Suprapubic skin (tissue), 4 donors: ENCODE measurements around the gene WHRN. TPM values are rescaled to one million over a fixed set of nuclear protein-coding genes. Genes with fewer than 3 reads are reported as not detected.

Experiments
- DNase-seq, 2 donors: peaks; one replicate each; pipeline ENCODE4 v3.0.0-alpha.2; 2019; ENCODE audit warnings: low spot score in 2 of 2
- H3K27ac ChIP-seq: fragments of 200-600 bp; sonication (generic); one replicate; pipeline ENCODE4 v1.5.1; 2019
- H3K27me3 ChIP-seq: fragments of 200-600 bp; sonication (generic); one replicate; pipeline ENCODE4 v1.5.1; 2019
- H3K36me3 ChIP-seq: fragments of 200-600 bp; sonication (generic); one replicate; pipeline ENCODE4 v1.5.1; 2019
- H3K4me1 ChIP-seq: fragments of 200-600 bp; sonication (generic); one replicate; pipeline ENCODE4 v1.5.1; 2019
- H3K4me3 ChIP-seq: fragments of 200-600 bp; sonication (generic); one replicate; pipeline ENCODE4 v1.5.1; 2019; ENCODE audit warnings: mild to moderate bottlenecking
- H3K9me3 ChIP-seq: fragments of 200-600 bp; sonication (generic); one replicate; pipeline ENCODE4 v1.5.1; 2019
- CTCF ChIP-seq, 2 donors: fragments of 200-600 bp in 1 of 2; fragments of 450-650 bp in 1 of 2; sonication (generic) in 1 of 2; IDR thresholded peaks; one replicate each; pipeline ENCODE4 v1.5.1; 2016 to 2019; ENCODE audit warnings: antibody characterized with exemption in 2 of 2, mild to moderate bottlenecking in 1 of 2, moderate library complexity in 1 of 2
- EP300 ChIP-seq: sonication (generic); formaldehyde crosslinking; IDR thresholded peaks from one replicate; pipeline ENCODE4 v1.6.1; 2017; ENCODE audit warnings: antibody characterized with exemption
- POLR2A ChIP-seq, 2 donors: fragments of 450-650 bp; IDR thresholded peaks; one replicate each; pipeline ENCODE4 v1.6.1; 2017; ENCODE audit warnings: antibody characterized with exemption in 2 of 2, mild to moderate bottlenecking in 2 of 2, moderate library complexity in 2 of 2
- POLR2AphosphoS5 ChIP-seq, 3 donors: sonication (generic); formaldehyde crosslinking; IDR thresholded peaks; one replicate each; pipeline ENCODE4 v1.6.1; 2017; ENCODE audit warnings: antibody characterized with exemption in 3 of 3
- WGBS: methylation state at CpG from one replicate; pipeline ENCODE4 v1.1.5; 2018; 5-methylcytosine and 5-hydroxymethylcytosine counted together
- total RNA-seq, 4 donors: library from RNA; depleted of rRNA; stranded (reverse); fragments of >200 nt; gene quantifications; one replicate each; pipeline ENCODE4 v1.1.0, GENCODE V29; 2016

Gene WHRN
- total RNA-seq, 4 donors from 2014 or later, result 7.7 to 25.9 (median 14.8) TPM

DNA sequence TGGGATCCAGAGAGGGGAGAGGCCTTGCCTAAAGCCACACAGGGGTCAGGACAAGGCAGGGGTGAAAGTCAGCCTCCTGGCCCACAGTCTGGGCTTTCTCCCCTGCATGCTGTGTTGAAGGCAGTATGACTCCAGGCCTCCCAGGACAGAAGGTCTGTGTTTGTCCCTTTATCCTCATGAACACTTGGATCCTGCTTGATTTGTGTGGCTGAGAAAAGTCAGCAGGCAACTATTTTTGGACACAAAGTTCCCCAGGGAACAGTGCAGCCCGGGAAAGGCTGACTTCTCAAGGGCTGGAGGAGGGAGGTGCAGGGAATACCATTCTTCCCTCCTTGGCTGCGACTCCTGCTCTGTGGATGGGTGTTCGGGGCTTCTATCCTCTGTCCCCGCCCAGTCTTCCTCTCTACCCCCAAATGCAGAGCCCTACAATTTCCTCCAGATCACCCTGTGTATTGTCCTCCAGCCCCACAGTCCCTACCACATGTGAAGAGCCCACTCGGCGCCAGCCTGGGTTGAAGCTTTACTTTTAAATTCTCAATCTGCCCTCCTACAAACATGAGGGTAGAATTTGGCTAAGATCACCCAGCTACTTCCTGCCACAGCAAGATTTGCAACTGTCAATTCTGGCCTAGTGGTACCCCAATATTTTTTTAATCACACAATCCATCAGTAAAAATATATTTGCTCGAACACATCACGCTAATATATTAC, 121.6 kb downstream of the WHRN start:
- no peak for TF ChIP-seq POLR2A (IDR thresholded peaks at IDR 0.05)
- no peak for TF ChIP-seq EP300
- TF ChIP-seq CTCF (IDR thresholded peaks at IDR 0.05), result no peak
- no peak for TF ChIP-seq POLR2AphosphoS5 (IDR thresholded peaks at IDR 0.05)
- no peaks in the 10 kb centered on the region for H3K9me3 ChIP-seq
- DNase-seq, result no peak
- peaks cover 65% of the 10 kb centered on the region for H3K4me1 ChIP-seq
- H3K27ac ChIP-seq, result peak overlapping the region; percentile 84
- no peaks in the 10 kb centered on the region for H3K27me3 ChIP-seq
- WGBS, result 52% methylated on average over 8 of the region's 8 CpGs
- H3K4me3 ChIP-seq, result peak overlapping the region; percentile 25
- H3K36me3 ChIP-seq, result peaks cover 10% of the 10 kb centered on the region

DNA sequence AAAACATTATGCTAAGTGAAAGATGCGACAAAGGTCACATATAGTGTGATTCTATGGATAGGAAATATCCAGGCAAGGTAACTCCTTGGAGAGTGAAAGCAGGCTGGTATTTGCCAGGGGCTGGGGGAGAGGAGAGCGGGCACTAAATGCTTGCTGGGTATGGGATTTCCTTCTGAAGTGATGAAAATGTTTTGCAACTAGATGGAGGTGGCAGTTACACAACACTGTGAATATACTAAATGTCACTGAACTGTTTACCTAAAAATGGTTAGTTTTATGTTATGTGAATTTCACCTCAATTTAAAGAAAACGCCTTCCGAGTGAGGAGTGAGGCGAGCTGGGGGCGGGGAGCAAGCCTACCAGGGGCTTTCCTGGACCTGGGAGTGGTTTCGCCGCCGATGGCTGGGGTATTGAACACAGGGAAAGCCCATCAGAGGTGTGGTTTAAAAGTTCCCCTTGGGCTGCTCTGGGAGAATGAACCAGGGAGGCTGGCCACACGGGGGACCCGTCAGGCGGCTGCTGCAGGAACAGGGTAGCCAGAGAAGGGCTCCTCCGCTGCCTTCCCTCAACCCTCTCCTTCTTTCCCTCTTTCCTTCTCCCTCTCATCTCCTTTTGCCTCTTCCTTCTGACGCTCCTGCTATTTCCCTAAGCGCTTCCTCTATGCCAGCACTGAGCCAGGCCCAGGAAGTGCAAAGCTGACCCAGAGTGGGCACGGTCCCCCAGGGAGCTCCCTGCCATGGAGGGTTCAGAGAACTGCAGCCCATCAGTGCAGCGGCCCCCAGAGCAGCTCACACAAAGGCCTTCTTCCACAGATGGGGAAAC, 122.4 kb downstream of the WHRN start:
- WGBS, result 59% methylated on average over 16 of the region's 17 CpGs
- peak in 1 of 2 donors; percentile 8 for TF ChIP-seq POLR2A (IDR thresholded peaks at IDR 0.05)
- TF ChIP-seq EP300, result no peak
- TF ChIP-seq POLR2AphosphoS5 (IDR thresholded peaks at IDR 0.05), result no peak
- TF ChIP-seq CTCF (IDR thresholded peaks at IDR 0.05), result no peak
- H3K36me3 ChIP-seq, result peaks cover 10% of the 10 kb centered on the region
- no peak for DNase-seq
- peak overlapping the region; percentile 84 for H3K27ac ChIP-seq
- H3K4me1 ChIP-seq, result peaks cover 58% of the 10 kb centered on the region
- no peaks in the 10 kb centered on the region for H3K27me3 ChIP-seq
- H3K9me3 ChIP-seq, result no peaks in the 10 kb centered on the region
- peak overlapping the region; percentile 25 for H3K4me3 ChIP-seq

DNA sequence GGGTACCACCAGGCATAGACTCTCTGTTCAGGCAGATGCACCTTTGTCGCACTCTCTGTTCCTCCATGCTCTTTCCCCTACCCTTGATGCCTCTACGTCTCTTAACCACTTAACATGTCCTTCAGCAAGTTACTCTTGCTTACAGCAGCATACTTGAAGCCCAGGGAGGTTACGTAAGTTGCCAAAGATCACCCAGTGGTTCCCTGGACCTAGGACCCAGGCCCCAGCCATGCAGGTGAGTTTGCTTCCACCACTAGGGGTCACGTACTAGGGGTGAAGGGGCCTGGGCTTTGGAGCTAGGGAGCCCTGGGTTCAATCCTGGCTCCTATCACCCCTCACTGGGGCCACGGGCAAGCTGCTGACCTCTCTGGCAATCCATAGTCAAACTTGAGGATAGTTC, 126.4 kb downstream of the WHRN start:
- DNase-seq, result no peak
- Histone ChIP-seq H3K36me3 (peaks cover 25% of the 10 kb centered on the region), H3K27me3 (no peaks in the 10 kb centered on the region), H3K9me3 (no peaks in the 10 kb centered on the region), H3K4me3 (no peak overlapping the region), H3K27ac (no peak overlapping the region), H3K4me1 (peaks cover 21% of the 10 kb centered on the region)
- 99% methylated on average over 4 of the region's 5 CpGs for WGBS
- TF ChIP-seq CTCF (IDR thresholded peaks at IDR 0.05) (no peak), EP300 (no peak), POLR2AphosphoS5 (IDR thresholded peaks at IDR 0.05) (no peak), POLR2A (IDR thresholded peaks at IDR 0.05) (no peak)

GRCh38 chr9:114378016-114378415, 127.3 kb downstream of the WHRN start:
- no peak overlapping the region for H3K4me3 ChIP-seq
- no peak for TF ChIP-seq POLR2AphosphoS5 (IDR thresholded peaks at IDR 0.05)
- no peak for TF ChIP-seq EP300
- no peak for TF ChIP-seq CTCF (IDR thresholded peaks at IDR 0.05)
- TF ChIP-seq POLR2A (IDR thresholded peaks at IDR 0.05), result no peak
- no peak for DNase-seq

More at GRCh38 chr9:114378016-114378415, 127.3 kb downstream of the WHRN start:
- 91% methylated on average over 8 of the region's 8 CpGs for WGBS
- no peaks in the 10 kb centered on the region for H3K27me3 ChIP-seq
- H3K4me1 ChIP-seq, result peaks cover 16% of the 10 kb centered on the region
- no peak overlapping the region for H3K27ac ChIP-seq
- peaks cover 32% of the 10 kb centered on the region for H3K36me3 ChIP-seq
- no peaks in the 10 kb centered on the region for H3K9me3 ChIP-seq
